Adrenal gland (tissue), 5 donors: ENCODE measurements around the gene ABCC12.

Experiments used
- CTCF ChIP-seq, 6 experiments: fragments of 450-650 bp in 4 of 6; fragments of 200-600 bp in 2 of 6; sonication (generic) in 1 of 6; IDR thresholded peaks; 1 replicate in 5 of 6; 2 replicates in 1 of 6; pipeline versions ENCODE4 v1.5.1 to v1.8.0; 2016 to 2021; ENCODE audit warnings: antibody characterized with exemption in 6 of 6, mild to moderate bottlenecking in 2 of 6, moderate library complexity in 1 of 6
- POLR2A ChIP-seq, 2 donors: fragments of 450-650 bp; IDR thresholded peaks; one replicate each; pipeline ENCODE4 v1.6.1; 2017; ENCODE audit warnings: antibody characterized with exemption in 2 of 2, mild to moderate bottlenecking in 2 of 2, moderate library complexity in 1 of 2
- donor health status: DM: no; HTN: no; CAD: no.

- TF ChIP-seq POLR2A (IDR thresholded peaks at IDR 0.05): no peak
- TF ChIP-seq CTCF (IDR thresholded peaks at IDR 0.05): no peak
Observed at GRCh38 chr16:48125888-48126287, 29.9 kb downstream of the ABCC12 start.
